Liver (tissue), 3 donors: ENCODE results near the gene MIGA1.

ENCODE experiments used
- CTCF ChIP-seq: fragments of 150-350 bp; IDR thresholded peaks from 2 replicates; pipeline ENCODE4 v1.5.1; 2017; ENCODE audit warnings: improper control_type of control experiment, low read depth, low read length; ENCODE audit not compliant: missing input control
- EGR1 ChIP-seq, 2 donors: IDR thresholded peaks; 2 replicates each; pipeline ENCODE4 v1.6.1; 2016 to 2018; ENCODE audit warnings: antibody characterized with exemption in 2 of 2, low read depth in 2 of 2
- GABPA ChIP-seq, 2 donors: IDR thresholded peaks in 1 of 2; conservative IDR thresholded peaks in 1 of 2; 2 replicates each; pipeline ENCODE4 v1.6.1; 2016; ENCODE audit warnings: antibody characterized with exemption in 2 of 2, mild to moderate bottlenecking in 1 of 2, moderate library complexity in 1 of 2
- RAD21 ChIP-seq, 2 donors: IDR thresholded peaks; 2 replicates each; pipeline ENCODE4 v1.6.1; 2016; ENCODE audit warnings: antibody characterized with exemption in 2 of 2, mild to moderate bottlenecking in 2 of 2
- RXRA ChIP-seq, 2 donors: IDR thresholded peaks; 2 replicates each; pipeline ENCODE4 v1.6.1; 2017 to 2018; ENCODE audit warnings: antibody characterized with exemption in 2 of 2, mild to moderate bottlenecking in 1 of 2
- ZBTB33 ChIP-seq: IDR thresholded peaks from 2 replicates; pipeline ENCODE4 v1.6.1; 2016; ENCODE audit warnings: antibody characterized with exemption
- donor health status: healthy.
- donor health status: healthy.

- TF ChIP-seq RAD21 (IDR thresholded peaks at IDR 0.05) (no peak), CTCF (no peak), EGR1 (IDR thresholded peaks at IDR 0.05; ENCODE audit: low read depth in 2 of 2) (no peak), RXRA (IDR thresholded peaks at IDR 0.05) (no peak), ZBTB33 (no peak), GABPA (IDR thresholded peaks at IDR 0.05 in 1 of 2, conservative IDR thresholded peaks at IDR 0.05 in 1 of 2) (no peak)
Observed at GRCh38 chr1:77906624-77907023, 127.2 kb downstream of the MIGA1 start.
